NCI-H2227 (cell line): Measurements from ENCODE around the gene PIN4.
"Not testable (repeated sequence)": the region's sequence is repeated elsewhere in the genome, so short reads cannot be mapped to it uniquely, and the experiment has no call there.

ENCODE experiments used
- DNase-seq: peaks from one replicate; lab custom pipeline; 2025; ENCODE audit not compliant: unreplicated experiment; lab: John Stamatoyannopoulos, UW

The PIN4 gene

GRCh38 chrX:72181178-72182125, at the start of gene PIN4:
TSS of gene PIN4 (plus strand) at chrX:72181757. CDS start at chrX:72181786, 29 bp downstream.
- peak; percentile 100 for DNase-seq

DNA sequence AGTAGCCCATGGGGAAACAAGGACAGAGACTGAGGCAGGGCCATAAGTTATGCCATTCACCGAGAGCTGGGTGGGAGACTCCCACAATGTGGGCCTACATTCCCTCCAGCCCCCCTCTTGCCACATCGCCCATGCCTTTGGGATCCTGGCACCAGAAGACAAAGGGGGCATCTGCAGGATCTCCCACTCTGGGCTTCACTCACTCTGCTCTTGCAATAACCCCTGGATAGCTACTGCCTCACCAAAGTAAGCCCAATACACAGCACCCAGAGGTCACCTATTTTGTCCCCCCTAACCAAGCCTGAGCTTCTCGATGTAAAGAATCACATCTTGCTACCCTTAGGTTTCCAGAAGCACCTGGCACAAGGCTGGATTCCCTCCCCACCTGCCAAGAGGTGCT, 49.1 kb upstream of the PIN4 start:
- DNase-seq: no peak

DNA sequence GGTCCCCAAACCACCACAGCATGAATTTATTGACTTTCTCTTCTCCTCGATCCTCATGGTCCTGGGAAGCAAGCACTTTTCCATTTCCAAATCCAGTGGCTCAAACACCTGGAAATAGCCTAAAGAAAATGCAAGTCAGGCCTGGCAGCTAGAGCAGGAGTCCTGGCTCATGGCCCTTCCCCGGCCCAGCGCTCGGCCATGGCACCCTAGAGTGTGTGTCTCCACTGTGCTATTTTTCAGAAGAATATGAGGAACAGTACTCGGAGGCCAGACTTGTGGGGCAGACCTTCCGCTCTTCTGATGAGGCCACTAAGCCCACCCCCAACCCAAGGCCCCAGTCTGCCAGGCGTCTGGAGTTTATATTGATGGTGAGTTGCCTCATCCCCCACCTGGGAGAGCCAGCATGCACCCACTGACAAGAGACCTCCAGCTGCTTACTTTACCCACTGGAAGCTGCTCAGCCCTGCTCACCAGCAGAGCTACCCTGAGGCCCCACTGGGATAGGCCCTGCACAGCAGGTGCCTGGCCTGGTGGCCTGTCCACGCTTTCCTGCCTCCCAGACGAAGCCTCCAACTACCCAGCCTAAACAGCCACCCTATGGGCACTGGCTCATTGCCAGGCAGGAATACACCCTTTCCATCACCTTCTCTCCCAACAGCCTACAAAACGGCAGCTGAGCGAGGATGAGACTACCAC, 47.6 kb upstream of the PIN4 start:
- DNase-seq: no peak

GRCh38 chrX:72137846-72138495, 43.6 kb upstream of the PIN4 start:
- DNase-seq: no peak

DNA sequence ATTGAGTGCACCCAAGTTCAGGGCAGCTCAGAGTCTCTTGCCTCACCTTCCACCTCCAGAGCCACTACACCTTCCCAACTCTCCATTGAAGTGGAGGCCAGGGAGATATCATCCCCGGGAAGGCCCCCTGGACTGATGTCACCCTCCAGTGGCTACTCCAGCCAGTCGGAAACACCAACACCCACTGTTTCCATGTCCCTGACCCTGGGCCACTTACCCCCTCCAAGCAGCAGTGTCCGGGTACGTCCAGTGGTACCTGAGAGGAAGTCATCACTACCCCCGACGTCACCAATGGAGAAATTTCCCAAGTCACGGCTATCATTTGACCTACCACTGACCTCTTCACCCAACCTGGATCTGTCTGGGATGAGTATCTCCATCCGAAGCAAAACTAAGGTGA, 42.0 kb upstream of the PIN4 start:
- no peak for DNase-seq

DNA sequence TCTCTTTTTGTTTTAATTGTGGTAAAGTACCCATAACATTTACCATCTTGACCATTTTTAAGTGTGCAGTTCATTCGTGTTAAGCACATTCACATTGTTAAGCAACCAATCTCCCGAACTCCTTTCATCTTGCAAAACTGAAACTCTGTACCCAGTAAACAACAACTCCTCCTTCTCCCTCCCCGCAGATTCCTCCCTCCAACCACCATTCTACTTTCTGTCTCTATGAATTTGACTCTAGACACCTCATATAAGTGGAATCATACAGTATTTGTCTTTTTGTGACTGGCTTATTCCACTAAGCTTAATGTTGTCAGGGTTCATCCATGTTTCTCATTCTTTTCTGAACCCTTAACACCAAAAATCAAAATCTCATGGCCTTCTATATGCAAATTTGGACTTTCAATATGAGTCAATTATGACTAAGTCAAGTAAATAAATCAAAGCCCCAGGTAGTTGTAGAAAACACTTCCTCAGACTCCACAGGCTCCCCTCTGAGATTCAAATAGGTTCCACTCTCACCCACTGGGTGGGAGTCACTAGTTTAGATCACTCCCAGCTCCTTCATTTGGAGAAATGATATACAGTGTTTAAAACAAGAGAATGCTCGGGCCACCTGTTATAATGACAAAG, 40.1 kb upstream of the PIN4 start:
- DNase-seq: no peak

GRCh38 chrX:72142094-72142793, 39.3 kb upstream of the PIN4 start:
- peak; percentile 95 for DNase-seq

GRCh38 chrX:72142794-72143608, 38.6 kb upstream of the PIN4 start:
- DNase-seq: no peak

- no peak for DNase-seq
Measured at GRCh38 chrX:72143609-72143907, 38.0 kb upstream of the PIN4 start.

DNA sequence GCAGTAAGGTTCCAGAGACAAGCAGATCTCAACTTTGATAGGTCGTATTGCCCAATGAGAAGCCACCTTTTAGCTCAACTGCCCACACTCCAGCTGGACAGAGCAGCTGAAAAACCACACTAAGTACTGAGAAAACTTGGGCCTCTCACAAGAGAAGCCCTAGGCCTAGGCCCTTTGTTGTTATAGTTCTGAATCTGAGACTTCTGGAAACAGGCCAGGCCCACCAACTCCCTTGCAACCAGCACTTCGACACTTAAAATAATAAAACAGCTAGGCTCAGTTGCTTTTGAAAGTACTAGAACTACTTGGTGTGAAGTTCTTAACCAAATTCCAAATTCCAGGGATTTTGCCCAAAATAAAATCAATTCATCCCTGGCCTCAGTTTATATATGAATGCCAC, 36.4 kb upstream of the PIN4 start:
- no peak for DNase-seq

DNA sequence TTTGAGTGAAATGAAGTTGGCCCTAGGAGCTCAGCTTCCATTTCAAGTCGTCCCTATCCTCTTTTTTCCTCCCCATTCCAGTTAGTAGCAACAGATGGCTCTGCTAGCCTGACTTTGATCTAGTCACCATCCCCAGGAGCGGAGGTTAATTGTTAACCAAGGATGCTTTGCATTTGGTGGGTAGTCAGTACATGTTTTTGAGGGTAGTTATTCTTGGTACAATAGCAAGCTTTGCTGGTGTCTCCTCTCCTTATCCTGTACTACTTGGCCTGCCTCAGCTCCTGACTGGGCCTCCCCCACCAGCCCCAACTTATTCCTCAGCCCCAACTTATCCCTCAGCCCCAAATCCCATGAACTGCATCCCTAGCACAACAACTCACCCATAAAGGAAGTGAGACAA, 35.0 kb upstream of the PIN4 start:
- DNase-seq: no peak

DNA sequence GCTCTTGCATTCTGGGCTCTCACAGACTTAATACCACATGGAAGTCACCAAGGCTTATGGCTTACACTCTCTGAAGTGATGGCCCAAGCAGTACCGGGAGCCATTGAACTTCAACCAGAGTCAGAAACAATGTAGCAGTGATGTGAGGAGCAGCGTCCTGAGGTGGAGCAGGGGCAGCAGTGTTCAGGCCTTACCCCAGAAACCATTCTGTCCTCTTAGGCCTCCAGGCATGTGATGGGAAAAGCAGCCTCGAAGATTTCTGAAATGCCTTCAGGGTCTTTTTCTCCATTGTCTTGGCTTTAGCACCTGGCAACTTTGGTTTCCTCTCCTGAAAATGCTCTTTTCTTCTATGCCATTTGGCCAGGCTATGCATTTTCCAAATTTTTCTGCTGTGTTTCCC, 22.8 kb upstream of the PIN4 start:
- DNase-seq: no peak

DNA sequence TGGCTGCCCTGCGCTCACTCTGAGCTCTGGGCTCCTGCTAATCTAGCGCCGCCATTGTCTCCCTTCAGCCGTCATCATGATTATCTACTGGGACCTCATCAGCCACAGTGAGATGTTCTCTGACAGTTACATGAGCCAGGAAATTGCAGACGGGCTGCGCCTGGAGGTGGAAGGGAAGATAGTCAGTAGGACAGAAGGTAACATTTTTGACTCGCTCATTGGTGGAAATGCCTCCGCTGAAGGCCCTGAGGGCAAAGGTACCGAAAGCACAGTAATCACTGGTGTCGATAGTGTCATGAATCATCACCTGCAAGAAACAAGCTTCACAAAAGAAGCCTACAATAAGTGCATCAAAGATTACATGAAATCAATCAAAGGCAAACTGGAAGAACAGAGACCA, 21.8 kb upstream of the PIN4 start:
- no peak for DNase-seq

DNA sequence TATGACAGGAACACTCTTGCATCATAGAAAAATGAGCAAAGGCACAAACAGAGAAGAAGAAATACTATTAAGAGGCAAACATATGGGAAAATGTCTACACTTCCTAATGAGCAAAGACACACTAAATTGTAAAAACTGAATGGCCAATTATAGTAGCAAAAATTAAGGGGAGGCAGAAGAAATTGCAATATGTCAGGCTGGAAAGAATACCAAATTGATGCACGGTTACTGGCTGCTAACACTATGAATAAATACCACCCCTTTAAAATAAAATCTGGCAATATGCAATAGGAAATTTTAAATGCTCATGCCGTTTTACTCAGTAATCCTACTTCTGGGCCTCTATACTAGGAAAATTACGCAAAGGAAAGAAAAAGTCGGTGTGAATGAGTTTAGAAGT, 16.0 kb upstream of the PIN4 start:
- no peak for DNase-seq

DNA sequence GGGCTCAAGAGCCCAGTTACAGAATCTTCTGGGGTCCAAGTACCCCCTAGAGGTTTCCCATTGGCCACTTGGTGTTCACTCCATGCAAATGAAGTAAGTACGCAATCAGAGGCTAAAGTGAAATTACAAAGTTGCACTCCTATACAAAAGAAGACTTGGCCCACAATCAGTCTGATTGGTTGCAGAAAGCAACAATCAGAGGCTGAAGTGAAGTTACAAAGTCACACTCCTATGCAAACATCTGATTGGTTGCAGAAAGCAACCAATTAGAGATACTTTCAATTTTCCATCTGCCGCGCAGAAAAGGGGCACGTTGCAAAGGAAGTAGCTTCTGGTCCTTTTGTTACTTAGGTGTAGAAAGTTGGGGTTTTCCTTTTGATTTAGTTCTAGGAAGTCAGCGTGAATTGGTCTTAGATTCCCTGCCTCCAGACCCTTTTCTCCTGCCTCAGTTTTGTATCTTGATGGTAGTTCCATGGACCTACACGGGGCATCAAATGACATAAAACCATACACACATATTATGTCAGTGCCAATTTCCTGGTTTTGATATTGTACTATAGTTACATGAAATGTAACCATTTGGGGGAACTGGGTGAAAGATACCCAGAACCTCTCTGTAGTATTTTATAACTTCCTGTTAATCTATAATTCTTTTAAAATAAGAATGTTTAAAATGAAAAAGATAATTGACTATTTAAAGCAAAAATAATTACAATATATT, 12.4 kb upstream of the PIN4 start:
- no peak for DNase-seq

DNA sequence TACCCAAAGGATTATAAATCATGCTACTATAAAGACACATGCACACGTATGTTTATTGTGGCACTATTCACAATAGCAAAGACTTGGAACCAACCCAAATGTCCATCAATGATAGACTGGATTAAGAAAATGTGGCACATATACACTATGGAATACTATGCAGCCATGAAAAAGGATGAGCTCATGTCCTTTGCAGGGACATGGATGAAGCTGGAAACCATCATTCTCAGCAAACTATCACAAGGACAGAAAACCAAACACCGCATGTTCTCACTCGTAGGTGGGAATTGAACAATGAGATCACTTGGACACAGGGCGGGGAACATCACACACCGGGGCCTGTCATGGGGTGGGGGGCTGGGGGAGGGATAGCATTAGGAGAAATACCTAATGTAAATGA, 5.3 kb upstream of the PIN4 start:
- DNase-seq: not testable (repeated sequence)

- DNase-seq: no peak
Measured at GRCh38 chrX:72176981-72177380, 4.6 kb upstream of the PIN4 start.

GRCh38 chrX:72180539-72180938, 1.0 kb upstream of the PIN4 start:
- DNase-seq: peak; percentile 19

DNA sequence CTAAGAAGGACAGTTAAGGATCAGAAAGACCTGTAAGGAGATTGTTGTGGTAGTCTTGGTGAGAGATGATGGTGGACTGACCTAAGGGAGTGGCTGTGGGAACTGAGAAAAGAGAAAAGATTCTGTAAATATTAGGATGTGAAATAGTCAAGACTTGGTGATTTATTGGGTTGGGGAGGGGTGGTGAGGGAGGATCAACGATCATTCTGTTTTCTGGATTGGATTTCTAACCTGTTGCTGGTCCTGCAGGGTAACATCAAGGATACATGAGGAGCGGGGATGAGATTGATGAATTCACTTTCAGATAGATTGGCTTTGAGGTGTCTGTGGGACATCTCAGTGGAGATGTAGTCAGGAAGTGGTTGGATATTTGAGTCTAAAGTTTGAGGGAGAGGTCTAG, 1.4 kb downstream of the PIN4 start:
- no peak for DNase-seq
